ENCODE data around the gene POLN.

Gene POLN

DNA sequence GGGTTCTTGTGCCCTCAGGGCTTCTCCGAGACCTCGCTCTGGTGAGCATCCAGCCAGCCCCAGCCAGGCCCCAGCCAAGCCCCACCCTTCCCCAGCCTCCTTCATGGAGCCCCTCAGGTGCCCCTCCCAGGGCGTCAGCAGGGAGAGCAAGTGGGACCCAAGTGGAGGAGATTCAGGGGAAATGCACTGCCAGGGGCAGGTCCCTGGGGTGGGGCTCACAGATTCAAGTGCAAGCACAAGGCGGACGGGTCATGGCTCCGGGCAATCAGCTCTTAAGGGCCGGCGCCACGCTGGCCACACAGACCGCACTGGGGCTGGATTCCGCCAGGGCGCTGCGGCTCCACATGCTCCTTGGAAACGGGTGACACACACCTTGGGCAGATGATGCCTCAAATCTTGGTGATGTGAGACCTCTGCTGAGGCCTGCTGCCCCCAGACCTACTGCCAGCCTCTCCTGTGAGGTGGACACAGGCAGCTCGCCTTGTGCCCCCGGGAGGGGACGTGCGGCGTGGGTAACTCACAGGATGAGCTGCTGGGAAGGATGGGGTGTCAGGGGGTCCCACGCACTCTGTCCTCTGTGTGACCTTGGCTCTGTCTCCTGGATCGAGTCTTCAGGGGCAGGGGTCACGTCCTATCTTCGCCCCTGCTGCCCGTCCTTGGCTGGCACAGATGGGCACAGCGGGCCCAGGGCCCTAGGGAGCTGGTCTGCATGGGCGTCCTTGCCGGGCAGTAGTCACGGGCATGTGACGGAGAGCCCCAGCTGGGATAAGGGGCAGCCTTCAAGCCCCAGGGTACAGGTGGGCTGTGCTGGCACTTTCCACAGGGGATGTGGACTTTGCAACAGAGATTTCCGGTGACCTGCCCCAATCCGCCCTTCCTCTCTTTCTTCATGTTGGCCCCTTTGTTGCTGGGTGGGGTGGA lies 165.7 kb downstream of the POLN start:
- Mint-ChIP-seq H3K4me1 (no peaks in the 10 kb centered on the region), H3K36me3 (no peaks in the 10 kb centered on the region), H3K9me3 (no peaks in the 10 kb centered on the region), H3K27me3 (no peaks in the 10 kb centered on the region), H3K4me3 (no peak overlapping the region), H3K27ac (no peak overlapping the region)

DNA sequence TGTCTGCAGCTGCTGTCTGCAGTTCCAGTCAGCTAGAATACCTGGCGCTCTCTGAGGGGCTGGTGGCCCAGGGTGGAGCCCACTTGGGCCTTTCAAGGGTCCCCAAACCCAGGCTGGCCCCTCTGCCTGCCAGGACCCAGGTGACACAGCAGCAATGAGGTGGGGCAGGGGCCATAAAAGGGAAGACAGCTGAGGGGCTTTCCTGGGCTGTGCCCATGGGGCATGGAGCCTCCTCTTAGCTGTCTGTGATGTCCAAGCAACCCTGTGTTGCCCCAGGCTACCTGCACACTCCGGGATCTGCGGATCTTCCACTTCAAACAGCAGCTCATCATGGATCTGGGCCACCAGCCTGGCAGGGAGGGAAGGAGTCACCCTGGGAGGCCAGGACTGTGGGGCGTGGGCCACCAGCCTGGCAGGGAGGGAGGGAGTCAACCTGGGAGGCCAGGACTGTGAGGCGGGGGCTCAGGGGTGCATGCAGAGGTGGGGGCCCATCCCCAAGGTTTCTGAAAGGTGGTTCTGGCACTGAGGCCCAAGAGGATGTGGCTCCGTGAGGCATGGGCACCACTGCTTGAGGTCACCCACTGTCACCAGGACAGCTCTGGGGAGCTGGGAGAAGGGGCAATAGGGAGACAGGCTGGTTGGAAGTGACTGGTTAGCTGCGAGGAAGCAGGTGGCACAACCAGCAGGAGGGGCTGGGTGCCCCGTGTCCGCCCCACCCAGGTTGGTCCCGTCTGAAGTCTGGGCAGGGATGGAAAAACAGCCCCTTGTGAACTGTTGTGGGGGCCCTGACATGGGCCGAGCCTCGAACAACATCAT lies 166.5 kb downstream of the POLN start:
- H3K4me3 Mint-ChIP-seq: no peak overlapping the region
- no peak overlapping the region for H3K27ac Mint-ChIP-seq
- no peaks in the 10 kb centered on the region for H3K36me3 Mint-ChIP-seq
- no peaks in the 10 kb centered on the region for H3K9me3 Mint-ChIP-seq
- H3K4me1 Mint-ChIP-seq: no peaks in the 10 kb centered on the region
- no peaks in the 10 kb centered on the region for H3K27me3 Mint-ChIP-seq

DNA sequence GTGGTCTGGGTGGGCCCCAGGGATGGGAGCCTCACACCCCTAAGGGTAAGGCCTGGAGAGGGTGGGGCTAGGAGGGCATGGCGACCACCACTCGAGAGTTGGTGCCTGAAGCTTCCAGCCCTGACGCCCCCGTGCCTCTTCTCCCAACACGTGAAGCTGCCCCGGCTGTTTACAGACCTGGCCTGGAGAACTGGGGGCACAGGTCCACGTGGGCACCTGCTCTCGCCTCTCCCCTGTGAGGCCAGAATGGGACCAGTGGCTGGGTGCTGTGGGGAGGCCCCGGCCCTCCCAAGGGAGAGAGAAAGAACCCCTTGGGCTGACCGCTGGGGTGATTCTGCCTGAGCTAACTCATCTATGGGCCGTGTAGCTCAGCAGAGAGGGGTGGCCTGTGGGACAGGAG lies 167.3 kb downstream of the POLN start:
- H3K9me3 Mint-ChIP-seq: no peaks in the 10 kb centered on the region
- H3K27ac Mint-ChIP-seq: no peak overlapping the region
- no peak overlapping the region for H3K4me3 Mint-ChIP-seq
- no peaks in the 10 kb centered on the region for H3K27me3 Mint-ChIP-seq
- no peaks in the 10 kb centered on the region for H3K36me3 Mint-ChIP-seq
- H3K4me1 Mint-ChIP-seq: no peaks in the 10 kb centered on the region

DNA sequence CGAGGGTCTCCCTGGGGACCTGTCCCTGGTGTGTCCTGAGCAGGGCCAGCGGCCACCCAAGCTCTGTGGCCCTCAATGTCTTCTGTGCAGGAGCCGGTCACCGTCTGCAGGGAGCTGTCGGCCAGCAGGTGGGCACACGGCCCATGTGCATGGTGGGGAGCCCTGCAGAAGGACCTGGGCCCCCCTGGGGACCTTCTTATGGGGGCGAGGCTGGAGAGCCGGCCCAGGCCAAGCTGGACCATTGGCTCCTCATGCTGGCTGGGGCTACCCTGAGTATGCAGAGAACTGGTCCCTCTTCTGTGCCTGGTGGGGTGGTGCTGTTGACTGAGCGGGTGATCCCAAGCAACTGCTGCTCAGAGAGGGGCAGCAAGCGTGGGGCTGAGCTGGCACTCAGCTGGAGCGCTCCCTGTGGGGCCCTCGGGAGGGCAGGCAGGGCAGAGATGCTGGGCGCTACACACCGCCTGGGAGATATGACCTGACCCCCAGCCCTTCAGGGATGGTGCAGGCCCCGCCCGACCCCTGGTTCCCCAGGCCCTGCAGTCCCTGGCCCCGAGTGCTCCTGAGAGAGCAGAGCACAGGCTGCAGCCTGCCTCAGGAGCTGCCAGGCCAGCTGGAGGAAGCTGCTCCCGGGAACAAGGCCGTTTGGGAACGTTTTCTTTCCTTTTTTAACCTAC lies 168.0 kb downstream of the POLN start:
- Mint-ChIP-seq H3K4me1 (no peaks in the 10 kb centered on the region), H3K4me3 (no peak overlapping the region), H3K9me3 (no peaks in the 10 kb centered on the region), H3K27me3 (no peaks in the 10 kb centered on the region), H3K27ac (no peak overlapping the region), H3K36me3 (no peaks in the 10 kb centered on the region)

DNA sequence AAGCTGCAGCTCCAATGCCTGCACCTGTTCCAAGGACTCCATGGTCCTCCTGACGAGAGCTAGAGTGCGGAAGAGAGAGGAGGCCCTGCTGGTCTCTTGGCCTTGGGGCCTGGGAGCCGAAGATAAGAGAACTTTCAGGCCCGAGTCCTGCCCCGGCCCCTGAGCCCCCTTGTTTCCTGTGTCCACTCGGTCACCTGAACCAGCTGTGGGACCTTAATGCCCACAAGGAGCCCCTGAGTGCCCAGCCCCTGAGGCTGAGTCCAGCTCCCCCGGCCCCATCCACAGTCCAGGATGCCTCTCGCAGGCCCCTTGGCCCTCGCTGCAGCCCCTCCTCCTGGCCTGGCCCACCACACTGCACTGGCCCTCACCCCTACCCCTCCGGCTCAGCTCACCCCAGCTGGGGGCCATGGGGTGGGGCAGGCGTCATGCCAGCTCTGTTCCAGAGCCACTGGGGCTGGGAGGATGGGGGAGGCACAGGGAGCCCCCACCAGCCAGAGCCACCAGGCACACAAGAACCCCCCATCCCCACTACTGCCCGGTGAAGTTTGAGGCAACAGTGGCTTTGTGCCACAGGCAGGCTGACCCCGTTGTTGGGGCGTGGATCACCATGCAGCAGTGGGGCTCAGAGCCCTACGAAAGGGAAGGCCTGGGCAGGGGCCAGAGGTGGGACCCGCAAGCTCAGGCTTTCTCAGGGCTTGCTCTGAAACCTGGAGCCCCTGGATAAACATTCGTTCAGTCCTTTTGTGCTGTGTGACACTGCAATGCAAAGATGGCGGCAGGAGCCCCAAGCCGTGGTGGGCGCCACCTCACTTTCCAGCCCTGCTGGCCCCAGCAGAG lies 168.7 kb downstream of the POLN start:
- H3K27me3 Mint-ChIP-seq: no peaks in the 10 kb centered on the region
- no peaks in the 10 kb centered on the region for H3K9me3 Mint-ChIP-seq
- H3K36me3 Mint-ChIP-seq: no peaks in the 10 kb centered on the region
- H3K4me3 Mint-ChIP-seq: no peak overlapping the region
- H3K4me1 Mint-ChIP-seq: no peaks in the 10 kb centered on the region
- no peak overlapping the region for H3K27ac Mint-ChIP-seq

DNA sequence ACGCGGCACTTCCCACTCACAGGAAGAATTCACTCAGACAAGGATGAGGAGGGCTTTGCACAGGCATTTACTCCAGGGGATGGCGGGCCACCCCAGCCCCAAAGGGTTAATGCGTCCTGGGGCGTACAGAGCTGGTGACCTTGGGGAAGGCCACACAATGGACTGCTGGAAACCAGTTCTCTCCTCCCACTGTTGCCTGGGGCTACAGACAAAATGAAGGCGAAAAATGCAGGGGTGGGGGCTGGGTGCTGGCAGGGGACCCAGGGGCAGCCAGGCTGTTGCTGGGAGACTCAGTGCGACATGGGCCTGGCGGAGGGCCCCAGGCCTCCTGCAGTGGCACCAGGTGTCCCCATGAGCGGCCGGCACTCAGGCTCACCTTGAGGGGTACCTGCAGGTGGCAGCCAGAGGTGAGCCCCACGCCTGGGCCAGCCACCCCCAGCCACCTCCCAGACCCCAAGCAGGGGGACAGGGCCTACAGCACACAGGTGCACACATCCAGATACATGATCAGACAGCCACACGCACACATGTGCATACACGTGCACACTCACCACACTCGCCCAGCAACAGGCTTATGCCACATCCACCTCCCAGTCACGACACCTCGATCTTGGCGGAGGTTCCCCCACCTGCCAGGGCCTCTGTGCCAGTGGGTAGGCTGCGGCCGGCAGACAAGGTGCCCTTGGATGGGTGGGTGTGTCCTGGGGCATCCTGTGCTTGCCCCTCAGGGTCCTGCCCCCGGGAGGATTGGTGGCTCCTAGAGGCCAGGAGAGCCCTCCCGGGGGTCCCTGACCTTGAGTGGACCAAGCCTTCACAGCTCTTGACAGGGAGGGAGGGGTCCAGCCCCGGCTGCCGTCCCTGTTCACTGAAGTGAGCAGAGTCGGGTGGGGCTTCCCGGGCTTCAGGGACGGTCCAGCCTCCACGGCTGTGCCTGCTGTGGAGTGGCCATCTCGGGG lies 169.7 kb downstream of the POLN start:
- Mint-ChIP-seq H3K27ac (no peak overlapping the region), H3K4me3 (no peak overlapping the region), H3K27me3 (no peaks in the 10 kb centered on the region), H3K9me3 (no peaks in the 10 kb centered on the region), H3K36me3 (no peaks in the 10 kb centered on the region), H3K4me1 (no peaks in the 10 kb centered on the region)

DNA sequence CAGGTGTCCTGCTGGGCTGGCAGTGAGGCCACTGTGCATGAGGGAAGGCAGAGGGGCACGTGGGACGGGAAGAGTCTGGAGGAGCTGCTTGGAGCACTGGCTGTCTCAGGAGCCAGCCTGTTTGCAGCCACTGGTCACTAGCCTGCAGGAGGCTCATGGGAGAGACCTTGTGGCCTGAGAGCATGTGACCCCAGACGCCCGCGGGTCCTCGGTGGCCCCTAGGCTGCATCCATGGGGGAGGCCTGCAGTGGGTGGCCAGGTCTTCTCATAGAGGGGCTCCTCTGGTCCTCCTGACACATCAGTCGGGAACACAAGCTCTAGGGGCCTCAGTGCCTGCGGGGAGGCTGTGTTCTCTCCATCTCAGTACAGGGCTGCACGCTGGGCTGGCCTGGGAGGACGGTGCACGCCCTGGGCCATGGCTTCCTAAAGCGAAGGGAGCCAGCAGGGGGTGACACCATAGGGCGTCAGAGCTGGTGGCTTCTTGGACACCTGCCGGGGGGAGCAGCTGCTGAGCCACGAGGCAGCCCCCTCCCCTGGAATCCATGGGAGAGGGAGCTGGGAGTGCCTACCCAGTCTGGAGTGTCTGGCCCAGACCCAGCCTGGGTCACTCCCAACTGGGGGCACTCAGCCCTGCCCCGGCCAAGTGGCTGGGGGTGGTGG lies 170.5 kb downstream of the POLN start:
- no peak overlapping the region for H3K4me3 Mint-ChIP-seq
- no peaks in the 10 kb centered on the region for H3K4me1 Mint-ChIP-seq
- H3K36me3 Mint-ChIP-seq: no peaks in the 10 kb centered on the region
- no peaks in the 10 kb centered on the region for H3K27me3 Mint-ChIP-seq
- H3K27ac Mint-ChIP-seq: no peak overlapping the region
- H3K9me3 Mint-ChIP-seq: no peaks in the 10 kb centered on the region

DNA sequence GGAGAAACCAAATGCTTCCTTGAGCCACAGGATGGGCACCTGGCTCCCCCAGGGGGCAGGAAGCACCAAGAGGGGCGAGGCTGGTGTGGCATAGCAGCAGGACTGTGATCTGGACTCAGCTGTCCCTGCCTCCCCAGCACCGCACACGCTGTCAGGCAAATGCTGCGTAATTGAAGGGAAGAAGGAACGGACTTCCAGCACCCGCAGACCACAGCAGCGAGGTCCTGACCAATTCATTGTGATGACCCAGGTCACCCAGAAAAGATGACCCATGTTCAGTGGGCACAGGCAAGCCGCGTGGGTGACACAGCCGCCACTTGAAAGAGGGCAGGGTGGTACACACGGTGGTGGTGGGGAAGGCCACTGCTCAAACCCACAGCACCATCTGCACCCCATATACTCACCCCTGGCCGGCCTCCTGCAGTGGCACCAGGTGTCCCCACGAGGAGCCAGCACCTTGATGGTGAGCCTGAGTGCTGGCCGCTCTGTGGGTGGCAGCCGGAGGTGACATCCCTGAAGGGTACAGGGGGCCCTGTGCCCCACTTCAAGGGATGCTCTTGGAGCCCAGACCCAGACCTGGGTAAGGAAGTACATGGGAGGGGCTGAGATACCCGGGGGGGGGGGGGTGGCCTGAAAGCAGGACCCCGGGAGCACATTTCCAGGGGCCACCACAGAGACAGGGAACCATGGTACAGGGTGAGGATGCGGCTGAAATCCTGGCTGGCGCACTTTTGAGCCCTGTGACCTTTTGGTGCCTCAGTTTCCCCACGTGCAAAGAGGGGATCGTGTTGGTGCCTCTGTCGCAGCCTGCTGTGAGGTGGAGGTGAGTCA lies 171.3 kb downstream of the POLN start:
- H3K4me1 Mint-ChIP-seq: no peaks in the 10 kb centered on the region
- H3K4me3 Mint-ChIP-seq: no peak overlapping the region
- no peak overlapping the region for H3K27ac Mint-ChIP-seq
- no peaks in the 10 kb centered on the region for H3K9me3 Mint-ChIP-seq
- no peaks in the 10 kb centered on the region for H3K27me3 Mint-ChIP-seq
- H3K36me3 Mint-ChIP-seq: no peaks in the 10 kb centered on the region

DNA sequence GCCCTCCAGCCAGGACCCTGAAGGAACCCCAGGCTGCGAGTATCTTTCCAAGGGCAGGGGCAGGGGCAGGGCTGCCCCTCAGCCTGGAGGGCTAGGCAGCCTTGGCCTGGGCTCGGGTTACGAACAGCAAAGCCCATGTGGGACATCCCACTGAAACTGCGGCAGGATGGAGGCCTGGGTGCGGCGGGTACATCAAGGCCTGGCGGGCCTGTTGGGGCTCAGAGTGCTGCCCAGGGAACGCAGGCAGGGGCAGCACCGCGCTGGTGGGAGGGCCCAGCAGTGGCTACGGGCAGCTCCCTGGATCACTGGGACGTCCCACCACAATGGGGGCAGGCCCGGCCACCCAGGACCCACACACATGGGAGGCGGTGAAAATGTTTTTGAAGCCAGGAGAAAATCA lies 171.9 kb downstream of the POLN start:
- H3K27ac Mint-ChIP-seq: no peak overlapping the region
- no peaks in the 10 kb centered on the region for H3K27me3 Mint-ChIP-seq
- no peaks in the 10 kb centered on the region for H3K36me3 Mint-ChIP-seq
- no peaks in the 10 kb centered on the region for H3K9me3 Mint-ChIP-seq
- no peaks in the 10 kb centered on the region for H3K4me1 Mint-ChIP-seq
- no peak overlapping the region for H3K4me3 Mint-ChIP-seq

DNA sequence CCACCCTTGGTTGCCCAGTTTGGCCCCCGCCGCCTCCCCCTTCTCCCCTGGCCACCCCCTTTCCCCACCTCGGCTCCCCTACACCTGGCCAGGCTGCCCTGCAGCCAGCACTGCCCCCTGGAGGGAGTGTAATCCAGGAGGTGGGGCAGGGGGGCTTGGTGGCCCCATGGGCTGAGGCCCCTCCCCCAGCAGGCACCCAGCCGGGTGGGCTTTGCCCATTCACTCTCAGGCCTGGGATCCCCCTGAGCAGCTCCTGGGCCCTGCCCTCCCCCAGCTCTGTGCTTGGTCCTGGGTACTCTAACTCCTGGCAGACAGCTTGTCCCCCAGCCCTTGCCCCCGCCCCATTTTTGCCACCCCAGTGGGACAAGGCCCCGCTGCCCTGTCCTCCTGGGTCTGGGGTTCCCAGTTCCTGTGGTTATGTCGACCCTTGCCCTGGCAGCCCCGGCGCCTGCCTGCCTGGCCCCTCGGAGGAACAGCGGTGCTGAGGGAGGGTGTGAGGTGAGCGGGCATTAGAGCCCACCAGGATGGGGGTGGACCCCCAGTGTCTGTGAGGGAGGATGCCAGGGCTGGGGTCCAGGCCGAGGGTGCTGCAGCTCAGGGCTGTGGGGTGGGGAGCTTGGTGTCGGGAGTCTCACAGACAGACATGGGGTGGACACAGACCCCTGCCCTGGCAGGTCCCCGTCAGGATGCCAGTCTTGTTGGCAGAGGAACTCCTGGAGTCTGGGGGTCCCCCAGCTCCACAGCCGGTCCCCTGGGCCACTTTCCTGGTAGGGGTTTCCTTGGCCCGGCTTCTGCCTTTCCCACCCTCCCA lies 172.6 kb downstream of the POLN start:
- H3K27me3 Mint-ChIP-seq: no peaks in the 10 kb centered on the region
- H3K27ac Mint-ChIP-seq: no peak overlapping the region
- no peaks in the 10 kb centered on the region for H3K4me1 Mint-ChIP-seq
- no peaks in the 10 kb centered on the region for H3K9me3 Mint-ChIP-seq
- no peak overlapping the region for H3K4me3 Mint-ChIP-seq
- no peaks in the 10 kb centered on the region for H3K36me3 Mint-ChIP-seq

DNA sequence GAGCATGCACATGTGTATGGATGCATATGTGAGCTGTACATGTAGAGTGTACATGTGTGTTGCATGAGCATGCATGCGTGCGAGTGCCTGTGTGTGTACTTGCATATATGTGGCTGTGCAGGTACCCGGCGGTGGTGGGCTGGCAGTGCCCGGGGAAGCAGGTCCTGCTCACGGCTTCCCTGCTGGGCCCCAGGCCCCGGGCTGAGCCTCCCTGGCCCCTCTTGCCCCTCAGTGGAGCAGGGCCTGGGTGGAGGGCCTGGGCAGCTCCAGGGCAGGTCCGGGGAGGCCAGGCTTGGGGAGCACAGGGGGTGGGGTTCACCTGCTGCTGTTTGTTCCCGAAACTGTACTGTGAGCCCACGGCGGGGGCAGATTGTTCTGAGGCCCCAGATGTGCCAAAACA lies 173.4 kb downstream of the POLN start:
- Mint-ChIP-seq H3K36me3 (no peaks in the 10 kb centered on the region), H3K4me3 (no peak overlapping the region), H3K27ac (no peak overlapping the region), H3K4me1 (no peaks in the 10 kb centered on the region), H3K27me3 (no peaks in the 10 kb centered on the region), H3K9me3 (no peaks in the 10 kb centered on the region)

DNA sequence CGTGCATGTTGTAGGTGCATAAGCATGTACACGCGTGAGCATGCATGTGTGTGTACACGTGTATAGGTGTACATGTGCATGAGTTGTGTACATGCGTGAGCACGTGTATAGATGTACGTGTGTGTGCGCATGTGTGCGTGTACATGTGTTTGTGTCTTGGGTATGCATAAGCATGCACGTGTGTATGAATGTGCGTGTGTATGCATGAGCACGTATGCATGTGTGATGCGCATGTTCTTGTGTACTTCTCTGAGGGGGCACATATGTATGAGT lies 173.8 kb downstream of the POLN start:
- no peak overlapping the region for H3K4me3 Mint-ChIP-seq
- no peaks in the 10 kb centered on the region for H3K9me3 Mint-ChIP-seq
- H3K27me3 Mint-ChIP-seq: no peaks in the 10 kb centered on the region
- no peaks in the 10 kb centered on the region for H3K36me3 Mint-ChIP-seq
- no peaks in the 10 kb centered on the region for H3K4me1 Mint-ChIP-seq
- no peak overlapping the region for H3K27ac Mint-ChIP-seq
